ENCODE results near the gene MIB2. TPM values are rescaled to one million over a fixed set of nuclear protein-coding genes. Genes with fewer than 3 reads are reported as not detected.

MIB2 gene
- total and polyA plus RNA-seq, 10 of the 15 experiments (the other 5 are each of a cell fraction or from before 2014, with no cell fraction given): 0.42 to 26.8 (median 10.9) TPM; not detected in 1

DNA sequence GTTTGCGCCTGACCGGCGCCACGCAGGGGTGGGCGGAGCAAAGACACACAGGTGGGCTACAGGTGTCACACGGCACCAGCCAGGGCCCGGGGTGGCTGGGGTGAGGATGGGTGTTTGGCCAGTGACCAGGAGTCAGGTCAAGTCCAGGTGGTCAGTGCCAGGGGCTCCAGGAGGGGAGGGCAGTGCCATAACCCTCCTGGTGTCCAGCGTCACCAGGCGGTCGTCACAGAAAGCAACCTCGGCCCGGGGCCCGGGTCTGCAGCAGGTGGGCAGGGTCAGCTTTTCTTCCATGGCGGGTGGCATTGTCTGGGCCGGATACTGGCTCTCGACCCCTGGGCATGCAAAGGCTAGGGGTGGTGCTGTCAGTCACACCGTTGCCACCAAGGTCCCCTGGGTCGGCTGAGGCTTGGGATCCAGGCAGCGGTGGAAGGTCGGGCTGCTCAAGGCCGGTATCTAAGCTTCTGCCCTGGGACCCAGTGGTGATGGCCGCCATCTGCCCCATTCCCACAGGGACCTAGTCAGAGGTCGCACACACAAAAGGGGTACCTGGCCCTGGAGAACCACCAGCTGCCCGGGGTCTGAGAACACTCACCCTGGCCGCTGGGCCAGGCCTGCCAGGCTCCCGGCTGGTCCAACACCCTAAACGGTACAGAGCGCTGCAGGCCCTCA is 17.1 kb upstream of the MIB2 start:
- intact Hi-C loops (cut with micrococcal nuclease; ENCODE audit: unreplicated experiment) (no loop called here), in situ Hi-C loops (cut with MboI) (no loop called here)
- H3K27ac ChIP-seq (ENCODE audit: control insufficient read depth, insufficient read depth): no peak overlapping the region
- SMC1A ChIA-PET (ENCODE audit: uncharacterized antibody, unreplicated experiment): no interaction called here
- WGBS (ENCODE audit: insufficient coverage, insufficient replicate concordance, low lambda C conversion rate, missing lambda C conversion rate): 66% methylated on average over 28 of the region's 28 CpGs
- DNase-seq (ENCODE audit: low read depth, low spot score) (no peak), FAIRE-seq (no peak), ATAC-seq (no peak)
- H3K27me3 ChIP-seq (replicated peaks in 1 of 2; ENCODE audit: control insufficient read depth in 2 of 2, insufficient read depth in 2 of 2, low read length in 1 of 2): peaks cover 0 to 2% of the 10 kb centered on the region in 2 experiments; a peak in 2 of 4 replicates
- no TSS peak for BruUV-seq (replicated peaks)
- H3K79me2 ChIP-seq (ENCODE audit: control insufficient read depth, insufficient read depth, low read length): no peaks in the 10 kb centered on the region
- no peaks in the 10 kb centered on the region for H4K20me1 ChIP-seq (ENCODE audit: control insufficient read depth, insufficient read depth)
- H3K36me3 ChIP-seq (ENCODE audit: control insufficient read depth in 2 of 2, insufficient read depth in 2 of 2, low read length in 1 of 2): no peaks in the 10 kb centered on the region
- POLR2A ChIA-PET: interaction anchor here (1.1 kb wide), 1 partner anchor 9 kb away, joined by 3 read pairs; no protein-coding TSS in a partner anchor
- H2AFZ ChIP-seq (ENCODE audit: control insufficient read depth, low read depth, low read length): no peak overlapping the region
- peak overlapping the region; percentile 71; the same call in 1 of the 2 replicates for H3K4me2 ChIP-seq (ENCODE audit: control insufficient read depth, insufficient read depth)
- H3K9ac ChIP-seq (ENCODE audit: control insufficient read depth, insufficient read depth, low read length): no peak overlapping the region
- no peak overlapping the region for H3K4me3 ChIP-seq
- RAD21 ChIA-PET (ENCODE audit: unreplicated experiment): no interaction called here
- H3K4me1 ChIP-seq (ENCODE audit: control insufficient read depth, insufficient read depth, low read length): peaks cover 33% of the 10 kb centered on the region
- no peak for TF ChIP-seq CREB1 (IDR thresholded peaks at IDR 0.05; ENCODE audit: low read depth)
- no peak for TF ChIP-seq BMI1 (IDR thresholded peaks at IDR 0.05; ENCODE audit: borderline replicate concordance)
- no peak for TF ChIP-seq BHLHE40 (IDR thresholded peaks at IDR 0.05; ENCODE audit: borderline replicate concordance in 1 of 2, low read depth in 2 of 2, low read length in 1 of 2)
- TF ChIP-seq MYB (IDR thresholded peaks at IDR 0.05; ENCODE audit: borderline replicate concordance, low read depth, low read length): no peak
- no peak for TF ChIP-seq MTA2 (IDR thresholded peaks at IDR 0.05; ENCODE audit: low read depth)
- TF ChIP-seq IKZF1 (conservative IDR thresholded peaks at IDR 0.05): no peak
- CTCF ChIA-PET: interaction anchor here (0.8 kb wide), 1 partner anchor 16 kb away, joined by 3 read pairs; no protein-coding TSS in a partner anchor
- no peaks in the 10 kb centered on the region for H3K9me3 ChIP-seq (replicated peaks; ENCODE audit: control insufficient read depth, insufficient read depth, low read length)

DNA sequence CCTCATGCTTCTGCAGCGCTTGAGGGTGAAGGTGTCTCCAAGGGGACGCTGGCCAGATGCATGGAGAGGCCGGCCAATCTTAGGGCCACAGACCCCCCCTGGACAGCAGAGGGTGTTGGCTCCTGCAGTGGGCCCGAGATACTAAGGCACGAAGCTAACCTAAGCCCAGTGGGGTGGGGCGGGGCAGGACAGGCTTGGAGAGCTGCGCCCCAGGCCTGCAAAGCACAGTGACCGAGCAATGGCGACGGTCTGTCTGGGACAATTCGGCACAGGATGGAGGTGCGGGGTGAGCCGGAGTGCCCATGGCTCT is 16.6 kb upstream of the MIB2 start:
- no peak overlapping the region for H3K4me2 ChIP-seq (ENCODE audit: control insufficient read depth, insufficient read depth)
- DNase-seq (ENCODE audit: low read depth, low spot score) (no peak), ATAC-seq (no peak), FAIRE-seq (no peak)
- ChIA-PET CTCF (no interaction called here), POLR2A (no interaction called here), SMC1A (ENCODE audit: uncharacterized antibody, unreplicated experiment) (no interaction called here), RAD21 (ENCODE audit: unreplicated experiment) (no interaction called here)
- no peak for TF ChIP-seq ETV6 (conservative IDR thresholded peaks at IDR 0.05 in 1 of 2, IDR thresholded peaks at IDR 0.05 in 1 of 2; ENCODE audit: borderline replicate concordance in 1 of 2, low read depth in 1 of 2)
- no peak for TF ChIP-seq CHD1 (IDR thresholded peaks at IDR 0.05; ENCODE audit: low read depth, low read length)
- TF ChIP-seq BCL11A (IDR thresholded peaks at IDR 0.05; ENCODE audit: low read depth, low read length): no peak
- TF ChIP-seq WRNIP1 (IDR thresholded peaks at IDR 0.05; ENCODE audit: borderline replicate concordance, low read depth, low read length): no peak
- no peak for TF ChIP-seq MTA3 (IDR thresholded peaks at IDR 0.05; ENCODE audit: borderline replicate concordance, low read length)
- TF ChIP-seq MXI1 (IDR thresholded peaks at IDR 0.05; ENCODE audit: low read depth, low read length): no peak
- TF ChIP-seq GATAD2B (conservative IDR thresholded peaks at IDR 0.05; ENCODE audit: low read depth): no peak
- H2AFZ ChIP-seq (ENCODE audit: control insufficient read depth, low read depth, low read length): no peak overlapping the region
- peaks cover 0 to 2% of the 10 kb centered on the region in 2 experiments; a peak in 2 of 4 replicates for H3K27me3 ChIP-seq (replicated peaks in 1 of 2; ENCODE audit: control insufficient read depth in 2 of 2, insufficient read depth in 2 of 2, low read length in 1 of 2)
- H3K4me3 ChIP-seq: no peak overlapping the region
- WGBS (ENCODE audit: insufficient coverage, insufficient replicate concordance, low lambda C conversion rate, missing lambda C conversion rate): 87% methylated on average over 13 of the region's 13 CpGs
- no TSS peak for BruUV-seq (replicated peaks)
- in situ Hi-C loops (cut with MboI): no loop called here
- H3K27ac ChIP-seq (ENCODE audit: control insufficient read depth, insufficient read depth): no peak overlapping the region
- H3K9ac ChIP-seq (ENCODE audit: control insufficient read depth, insufficient read depth, low read length): no peak overlapping the region
- intact Hi-C loops (cut with micrococcal nuclease; ENCODE audit: unreplicated experiment): no loop called here
- H4K20me1 ChIP-seq (ENCODE audit: control insufficient read depth, insufficient read depth): no peaks in the 10 kb centered on the region
- no peaks in the 10 kb centered on the region for H3K79me2 ChIP-seq (ENCODE audit: control insufficient read depth, insufficient read depth, low read length)
- no peaks in the 10 kb centered on the region for H3K36me3 ChIP-seq (ENCODE audit: control insufficient read depth in 2 of 2, insufficient read depth in 2 of 2, low read length in 1 of 2)
- no peaks in the 10 kb centered on the region for H3K9me3 ChIP-seq (replicated peaks; ENCODE audit: control insufficient read depth, insufficient read depth, low read length)
- peaks cover 38% of the 10 kb centered on the region for H3K4me1 ChIP-seq (ENCODE audit: control insufficient read depth, insufficient read depth, low read length)
